Endometrium (tissue), 2 donors: ENCODE measurements around the gene FLT1.
A peak's percentile ranks its signal among the peaks of the same experiment; 100 is the strongest.

Source experiments
- FAIRE-seq: peaks from 2 replicates; lab custom pipeline; 2012; peaks lifted over from hg19 to GRCh38; lab: Jason Lieb, UNC
- donor health status: control.
- donor health status: control.

The FLT1 gene

GRCh38 chr13:28342251-28342650 lies 152.7 kb downstream of the FLT1 start:
- FAIRE-seq, result no peak

GRCh38 chr13:28340272-28340793 lies 154.6 kb downstream of the FLT1 start:
- no peak for FAIRE-seq

GRCh38 chr13:28339419-28339818 lies 155.5 kb downstream of the FLT1 start:
- no peak for FAIRE-seq

GRCh38 chr13:28338742-28339141 lies 156.2 kb downstream of the FLT1 start:
- no peak for FAIRE-seq

- no peak for FAIRE-seq
Observed at GRCh38 chr13:28338006-28338574, 156.8 kb downstream of the FLT1 start.

GRCh38 chr13:28337166-28338005 lies 157.5 kb downstream of the FLT1 start:
- FAIRE-seq, result no peak

- no peak for FAIRE-seq
Observed at GRCh38 chr13:28336193-28336657, 158.7 kb downstream of the FLT1 start.

- FAIRE-seq, result no peak
Observed at GRCh38 chr13:28333204-28333881, 161.6 kb downstream of the FLT1 start.

- no peak for FAIRE-seq
Observed at GRCh38 chr13:28329395-28330158, 165.4 kb downstream of the FLT1 start.

- no peak for FAIRE-seq
Observed at GRCh38 chr13:28328271-28328607, 166.7 kb downstream of the FLT1 start.

GRCh38 chr13:28327373-28328270 lies 167.3 kb downstream of the FLT1 start:
- FAIRE-seq, result no peak

GRCh38 chr13:28326056-28326455 lies 168.9 kb downstream of the FLT1 start:
- FAIRE-seq, result no peak

GRCh38 chr13:28325022-28325421 lies 169.9 kb downstream of the FLT1 start:
- FAIRE-seq, result no peak

- FAIRE-seq, result no peak
Observed at GRCh38 chr13:28324181-28324789, 170.6 kb downstream of the FLT1 start.

GRCh38 chr13:28322256-28322905 lies 172.5 kb downstream of the FLT1 start:
- FAIRE-seq, result peak; percentile 85

GRCh38 chr13:28321756-28322155 lies 173.2 kb downstream of the FLT1 start:
- FAIRE-seq, result no peak

- FAIRE-seq, result peak; percentile 58
Observed at GRCh38 chr13:28320884-28321574, 173.9 kb downstream of the FLT1 start.

GRCh38 chr13:28320209-28320608 lies 174.7 kb downstream of the FLT1 start:
- no peak for FAIRE-seq

- FAIRE-seq, result no peak
Observed at GRCh38 chr13:28319528-28319927, 175.4 kb downstream of the FLT1 start.

GRCh38 chr13:28318496-28318895 lies 176.4 kb downstream of the FLT1 start:
- peak; percentile 26 for FAIRE-seq
